Activated CD8-positive, alpha-beta memory T cell treated with anti-CD3 and anti-CD28 coated beads for 36 hours (primary cell): ENCODE results near the gene SPACA1. TPM values are rescaled to one million over a fixed set of nuclear protein-coding genes. Genes with fewer than 3 reads are reported as not detected.

Experiments
- CTCF ChIA-PET: fragments of 350-600 bp; sonication (Branson Sonifier 250); formaldehyde crosslinking; loops from one replicate; lab custom pipeline; 2021; ENCODE audit warnings: antibody characterized with exemption; lab: Charles Lee
- POLR2A ChIA-PET: fragments of 350-600 bp; sonication (Branson Sonifier 250); formaldehyde crosslinking; loops from one replicate; lab custom pipeline; 2021; ENCODE audit warnings: antibody characterized with exemption; lab: Charles Lee
- total RNA-seq, 2 experiments: library from RNA; stranded (reverse); gene quantifications; one replicate each; pipeline ENCODE4 v1.2.3, GENCODE V29; 2021

SPACA1 gene
- total RNA-seq, 2 experiments from 2014 or later: not detected

DNA sequence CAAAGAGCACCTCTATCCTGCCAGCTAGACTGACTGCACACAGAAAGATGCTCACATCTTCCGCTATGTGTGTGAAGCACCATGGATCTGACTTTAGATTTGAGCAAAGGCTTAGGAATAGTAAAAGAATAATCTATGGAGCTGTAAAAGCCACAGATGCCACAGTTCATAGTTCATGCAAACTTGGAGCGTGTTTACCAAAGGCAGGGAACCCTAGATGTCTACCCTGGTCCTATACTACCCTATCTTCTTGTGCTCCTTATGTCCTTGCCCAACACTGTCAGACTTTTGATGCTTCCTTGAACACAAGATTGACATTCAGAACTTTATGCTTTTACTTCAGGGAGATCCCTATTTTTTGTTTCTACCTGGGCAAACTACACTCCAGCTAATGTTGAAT is 39.2 kb downstream of the SPACA1 start:
- POLR2A ChIA-PET: no interaction called here
- CTCF ChIA-PET: no interaction called here

DNA sequence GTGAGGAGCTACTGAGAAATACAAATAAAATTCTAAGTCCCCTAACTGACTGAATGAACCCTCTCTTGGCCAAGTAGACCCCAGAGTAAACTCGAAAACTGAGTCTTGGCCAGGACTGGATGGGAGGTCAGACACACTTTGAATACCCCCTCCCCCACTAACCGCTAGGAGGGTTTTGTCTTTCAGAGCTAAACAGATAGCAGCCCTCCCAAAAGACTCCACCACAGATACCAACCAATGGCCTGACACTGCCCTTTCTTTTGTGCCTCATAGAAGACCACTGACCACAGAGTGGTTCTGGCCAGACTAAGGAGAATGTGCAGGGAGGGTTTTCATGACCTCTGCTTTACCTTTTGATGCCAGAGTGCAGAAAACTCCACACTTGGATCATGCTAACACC is 42.1 kb downstream of the SPACA1 start:
- ChIA-PET POLR2A (no interaction called here), CTCF (interaction anchor here (1.0 kb wide), 1 partner anchor 11 kb away, joined by 3 read pairs; no protein-coding TSS in a partner anchor)

- ChIA-PET CTCF (no interaction called here), POLR2A (no interaction called here)
These were observed 58.2 kb downstream of the SPACA1 start for GRCh38 chr6:88105741-88106340.

GRCh38 chr6:88107241-88107640 is 59.6 kb downstream of the SPACA1 start:
- ChIA-PET CTCF (no interaction called here), POLR2A (no interaction called here)

DNA sequence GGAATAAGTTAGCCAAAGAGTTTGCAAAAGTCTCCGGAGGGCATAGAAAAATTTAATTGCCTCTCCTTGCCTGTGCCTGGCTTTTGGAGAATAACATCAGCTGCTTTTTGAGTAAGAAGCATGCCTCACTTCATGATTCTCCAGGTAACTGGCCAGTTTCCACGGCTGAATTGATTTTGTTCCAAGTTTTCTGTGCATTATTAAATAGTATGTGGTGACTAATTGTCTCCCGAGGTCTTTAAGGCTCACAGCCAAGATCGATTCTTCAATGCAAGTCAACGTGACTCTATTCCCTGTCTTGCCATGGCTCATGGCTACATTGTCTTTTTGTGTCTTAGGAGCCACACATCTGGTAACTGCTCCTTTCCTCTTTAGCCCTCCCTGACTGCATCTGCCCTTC is 64.3 kb downstream of the SPACA1 start:
- POLR2A ChIA-PET: no interaction called here
- CTCF ChIA-PET: no interaction called here

GRCh38 chr6:88114838-88115237 is 67.2 kb downstream of the SPACA1 start:
- CTCF ChIA-PET: no interaction called here
- POLR2A ChIA-PET: no interaction called here

- ChIA-PET POLR2A (no interaction called here), CTCF (no interaction called here)
These were observed 67.7 kb downstream of the SPACA1 start for GRCh38 chr6:88115307-88115706.

GRCh38 chr6:88116276-88116675 is 68.6 kb downstream of the SPACA1 start:
- POLR2A ChIA-PET: no interaction called here
- CTCF ChIA-PET: no interaction called here

Other genes starting within 250 kb of the SPACA1 start
- gene CNR1, start 118.5 kb downstream of the SPACA1 start, total RNA-seq: not detected